ENCODE data around the gene CLIC4. TPM values are rescaled to one million over a fixed set of nuclear protein-coding genes. Genes with fewer than 3 reads are reported as not detected.

The CLIC4 gene
- total RNA-seq, 1 experiment from 2014 or later, result 230 TPM

GRCh38 chr1:24858277-24858676, 113.0 kb downstream of the CLIC4 start:
- Histone ChIP-seq H3K79me1 (ENCODE audit: insufficient read depth, low read depth, low read length, poor library complexity, severe bottlenecking) (no peaks in the 10 kb centered on the region), H4K5ac (ENCODE audit: insufficient read length, low read depth, low read length) (no peak overlapping the region), H3K4me1 (ENCODE audit: insufficient read depth, low read length) (no peaks in the 10 kb centered on the region), H2BK20ac (ENCODE audit: low read depth, low read length, poor library complexity, severe bottlenecking) (no peak overlapping the region), H2BK12ac (ENCODE audit: insufficient read length, low read depth, low read length) (no peak overlapping the region), H4K91ac (ENCODE audit: insufficient read length, low read depth, low read length) (no peak overlapping the region), H3K23me2 (ENCODE audit: insufficient read length, low read depth, low read length, poor library complexity, severe bottlenecking) (no peaks in the 10 kb centered on the region), H3T11ph (ENCODE audit: low read length) (no peak overlapping the region), H3K14ac (ENCODE audit: insufficient read depth, low read length) (no peak overlapping the region), H2BK15ac (ENCODE audit: low read depth, low read length) (no peak overlapping the region), H2BK5ac (ENCODE audit: insufficient read length, low read length) (no peak overlapping the region), H2BK120ac (ENCODE audit: low read depth, low read length, poor library complexity, severe bottlenecking) (no peak overlapping the region), H3K4me2 (ENCODE audit: insufficient read depth, insufficient read length, low read length) (no peak overlapping the region), H3K9ac (ENCODE audit: extremely low read depth, insufficient read length, low read length) (no peak overlapping the region), H3K23ac (ENCODE audit: insufficient read length, low read depth, low read length) (no peak overlapping the region), H4K8ac (replicated peaks; ENCODE audit: insufficient read length, low read depth, low read length) (no peak overlapping the region), H3K56ac (ENCODE audit: insufficient read length, low read depth, low read length) (no peak overlapping the region), H3K27ac (ENCODE audit: insufficient read length, low read depth, low read length) (no peak overlapping the region), H3K9me3 (ENCODE audit: control insufficient read depth, low read depth, low read length) (no peaks in the 10 kb centered on the region), H2AK5ac (ENCODE audit: insufficient read length, low read length) (no peak overlapping the region), H2AFZ (ENCODE audit: low read length) (no peak overlapping the region), H3K18ac (ENCODE audit: insufficient read length, low read depth, low read length) (no peak overlapping the region), H3K79me2 (ENCODE audit: insufficient read depth, low read length) (no peaks in the 10 kb centered on the region), H3K4ac (ENCODE audit: low read depth, low read length) (no peak overlapping the region), H4K20me1 (ENCODE audit: control insufficient read depth, insufficient read depth, insufficient read length) (no peaks in the 10 kb centered on the region), H3K27me3 (ENCODE audit: insufficient read depth, low read length) (no peaks in the 10 kb centered on the region)
- WGBS (ENCODE audit: extremely low coverage, insufficient read length, low lambda C conversion rate), result no CpG with 5 or more reads among the region's 1 CpG
- Mint-ChIP-seq H3K9me3 (no peaks in the 10 kb centered on the region), H3K27me3 (ENCODE audit: low read depth) (no peaks in the 10 kb centered on the region; the same call in none of the 2 replicates), H3K4me1 (peaks cover 4 to 10% of the 10 kb centered on the region in 2 experiments), H3K27ac (no peak overlapping the region), H3K4me3 (no peak overlapping the region), H3K36me3 (ENCODE audit: insufficient read depth in 1 of 3, low read depth in 3 of 3) (no peaks in the 10 kb centered on the region)
- no peak for TF ChIP-seq CTCF (conservative IDR thresholded peaks at IDR 0.05)
- no peak for DNase-seq

All from H9 (cell line).